GM20431 (cell line): Measurements from ENCODE around the gene BLVRA.

Experiments used
- in situ Hi-C: fragments of 300-500 bp; cut with MseI, MboI; formaldehyde crosslinking; loops from one replicate; pipeline ENCODE4 v1.15.0; 2020; ENCODE audit warnings: low sequenced_read_pairs; ENCODE audit not compliant: unreplicated experiment

BLVRA gene

DNA sequence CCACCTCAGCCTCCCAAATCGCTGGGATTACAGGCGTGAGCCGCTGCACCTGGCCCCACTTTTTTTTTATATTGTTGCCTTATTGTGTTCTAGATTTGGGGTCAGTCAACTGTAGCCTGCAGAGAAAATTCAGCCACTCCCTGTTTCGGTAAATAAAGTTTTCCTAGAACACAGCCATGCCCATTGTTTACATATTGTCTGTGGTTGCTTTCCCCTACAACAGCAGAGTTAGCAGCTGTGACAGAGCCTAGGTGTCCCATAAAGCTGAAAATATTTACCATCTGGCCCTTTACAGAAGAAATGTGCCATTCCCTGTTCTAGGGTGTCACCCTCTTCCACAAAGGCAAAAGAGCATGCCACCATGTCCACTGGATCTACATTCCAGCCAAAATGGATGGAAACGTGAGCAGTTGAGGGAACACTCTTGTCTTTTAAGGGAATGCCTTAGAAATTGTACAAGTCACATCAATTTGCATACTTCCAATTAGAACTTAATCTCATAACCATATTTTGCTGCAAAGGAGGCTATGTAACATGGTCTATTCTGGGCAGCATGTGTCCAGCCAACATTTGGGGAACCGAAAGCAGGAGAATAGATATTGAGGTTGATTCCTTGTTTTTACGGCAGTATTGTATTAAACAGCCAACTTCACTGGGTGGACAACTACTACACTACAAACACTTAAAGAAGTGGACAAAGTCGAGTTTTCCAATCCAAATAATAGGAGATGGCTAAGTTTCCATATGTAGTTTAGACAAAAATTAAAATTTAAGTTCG is 11.0 kb upstream of the BLVRA start:
- in situ Hi-C loops: no loop called here

GRCh38 chr7:43749383-43749940 is 9.0 kb upstream of the BLVRA start:
- in situ Hi-C loops: no loop called here

DNA sequence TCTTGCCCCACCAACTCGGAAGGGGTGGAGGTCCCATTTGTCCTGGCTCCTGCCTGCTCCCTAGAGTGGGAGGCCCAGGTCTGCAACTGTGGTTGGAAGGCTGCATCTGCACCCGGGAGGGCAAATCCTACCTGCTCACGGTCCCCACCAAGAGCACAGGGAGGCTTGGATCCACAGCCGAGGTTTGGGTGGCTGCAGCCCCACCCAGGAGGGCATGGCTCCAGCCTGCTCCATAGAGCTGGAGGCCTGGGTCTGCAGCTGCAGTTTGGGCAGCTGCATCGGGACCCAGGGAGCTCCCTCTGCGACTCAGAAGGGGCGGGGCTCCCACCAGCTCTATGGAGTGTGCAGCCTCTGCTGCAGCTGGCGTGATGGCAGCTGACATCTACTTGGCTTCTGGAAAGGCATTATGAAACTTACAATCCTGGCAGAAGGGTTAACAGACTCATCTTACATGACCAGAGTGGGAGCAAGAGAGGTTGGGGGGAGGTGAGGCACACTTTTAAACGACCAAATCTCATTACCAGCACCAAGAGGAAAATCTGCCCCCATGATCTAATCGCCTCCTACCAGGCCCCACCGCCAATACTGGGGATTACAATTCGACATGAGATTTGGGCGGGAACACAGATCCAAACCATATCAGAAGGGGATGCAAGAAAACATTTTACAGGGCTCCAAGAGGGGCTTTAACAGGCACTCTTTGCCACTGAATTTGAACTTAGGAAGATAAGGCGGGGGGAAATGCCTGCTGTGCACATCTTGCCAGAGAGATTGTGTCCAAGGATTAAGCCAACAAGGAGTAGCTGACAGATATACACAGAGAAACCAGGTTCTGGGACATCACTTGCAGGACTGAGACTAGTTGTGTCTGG is 8.2 kb upstream of the BLVRA start:
- in situ Hi-C loops: no loop called here

GRCh38 chr7:43752411-43752810 is 6.1 kb upstream of the BLVRA start:
- in situ Hi-C loops: no loop called here

GRCh38 chr7:43753271-43753810 is 5.1 kb upstream of the BLVRA start:
- in situ Hi-C loops: no loop called here

DNA sequence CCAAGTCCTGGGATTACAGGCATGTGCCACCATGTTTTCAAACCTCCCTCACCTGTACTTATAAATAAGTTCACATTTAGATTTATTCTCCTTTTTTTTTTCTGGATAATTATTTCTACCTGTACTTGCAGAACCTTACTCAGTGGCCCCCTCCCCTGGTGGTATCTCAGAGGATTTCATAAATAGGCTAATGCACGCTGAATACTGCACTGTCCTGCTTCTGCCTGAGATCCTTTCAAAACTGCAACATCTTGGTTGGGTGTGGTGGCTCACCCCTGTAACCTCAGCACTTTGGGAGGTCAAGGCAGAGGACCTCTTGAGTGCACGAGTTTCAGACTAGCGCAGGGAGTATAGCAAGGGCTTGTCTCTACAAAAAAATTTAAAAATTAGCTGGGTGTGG is 4.6 kb upstream of the BLVRA start:
- in situ Hi-C loops: no loop called here

DNA sequence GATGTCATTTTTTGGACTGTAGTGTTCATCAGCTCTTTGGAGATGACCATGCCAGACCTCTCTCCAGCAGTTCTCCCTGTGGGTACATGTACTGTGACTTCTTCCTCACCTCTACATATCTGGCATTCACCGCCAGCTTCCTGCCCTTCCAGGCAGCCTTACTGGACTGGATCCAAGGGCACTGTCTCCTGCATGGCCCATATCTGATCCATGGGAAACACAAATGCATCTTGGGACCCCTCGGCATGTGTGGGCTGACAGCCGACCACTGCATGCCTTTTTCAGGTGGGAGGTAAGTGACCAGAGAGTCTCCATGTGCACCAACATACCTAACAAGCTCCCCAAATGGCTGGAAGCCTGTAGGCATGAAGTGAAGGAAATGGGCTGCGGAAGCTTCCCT is 3.9 kb upstream of the BLVRA start:
- in situ Hi-C loops: no loop called here

GRCh38 chr7:43756368-43757072 is 2.0 kb upstream of the BLVRA start:
- in situ Hi-C loops: no loop called here

- in situ Hi-C loops: no loop called here
Measured at GRCh38 chr7:43757073-43757720, 1.3 kb upstream of the BLVRA start.

GRCh38 chr7:43758822-43759683 is 573 bp downstream of the BLVRA start:
- in situ Hi-C loops: no loop called here

DNA sequence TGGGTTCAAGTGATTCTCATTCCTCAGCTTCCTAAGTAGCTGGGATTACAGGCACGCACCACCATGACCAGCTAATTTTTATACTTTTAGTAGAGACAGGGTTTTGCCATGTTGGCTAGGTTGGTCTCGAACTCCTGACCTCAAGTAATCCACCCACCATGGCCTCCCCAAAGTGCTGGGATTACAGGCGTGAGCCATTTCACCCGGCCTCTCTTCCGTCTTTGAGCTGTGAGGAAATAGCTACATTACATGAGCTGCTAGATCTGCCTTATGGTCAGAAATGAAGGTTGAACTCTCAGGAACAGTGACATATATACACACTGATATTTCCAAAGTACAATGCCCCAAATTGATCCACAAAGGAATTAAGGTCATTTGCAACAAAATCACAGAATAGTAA is 2.4 kb downstream of the BLVRA start:
- in situ Hi-C loops: no loop called here

DNA sequence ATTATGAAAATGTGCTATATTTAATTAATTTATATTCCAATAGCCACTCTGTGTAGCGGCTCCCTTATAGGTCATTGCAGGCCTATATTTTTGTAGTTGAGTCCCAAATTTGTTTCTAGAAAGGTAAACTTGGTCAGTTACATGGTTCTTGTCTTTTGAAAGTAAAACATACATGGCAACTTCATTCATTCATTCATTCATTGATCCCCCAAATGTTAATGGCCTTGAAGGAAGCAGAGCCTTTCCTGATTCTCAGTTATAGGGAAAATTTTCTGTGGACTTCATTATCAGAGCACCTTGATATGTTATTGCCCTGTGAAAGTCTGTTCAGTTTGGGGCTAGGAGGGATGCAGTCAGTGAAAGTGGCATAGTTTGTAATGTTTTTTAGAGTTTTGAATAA is 2.9 kb downstream of the BLVRA start:
- in situ Hi-C loops: no loop called here

DNA sequence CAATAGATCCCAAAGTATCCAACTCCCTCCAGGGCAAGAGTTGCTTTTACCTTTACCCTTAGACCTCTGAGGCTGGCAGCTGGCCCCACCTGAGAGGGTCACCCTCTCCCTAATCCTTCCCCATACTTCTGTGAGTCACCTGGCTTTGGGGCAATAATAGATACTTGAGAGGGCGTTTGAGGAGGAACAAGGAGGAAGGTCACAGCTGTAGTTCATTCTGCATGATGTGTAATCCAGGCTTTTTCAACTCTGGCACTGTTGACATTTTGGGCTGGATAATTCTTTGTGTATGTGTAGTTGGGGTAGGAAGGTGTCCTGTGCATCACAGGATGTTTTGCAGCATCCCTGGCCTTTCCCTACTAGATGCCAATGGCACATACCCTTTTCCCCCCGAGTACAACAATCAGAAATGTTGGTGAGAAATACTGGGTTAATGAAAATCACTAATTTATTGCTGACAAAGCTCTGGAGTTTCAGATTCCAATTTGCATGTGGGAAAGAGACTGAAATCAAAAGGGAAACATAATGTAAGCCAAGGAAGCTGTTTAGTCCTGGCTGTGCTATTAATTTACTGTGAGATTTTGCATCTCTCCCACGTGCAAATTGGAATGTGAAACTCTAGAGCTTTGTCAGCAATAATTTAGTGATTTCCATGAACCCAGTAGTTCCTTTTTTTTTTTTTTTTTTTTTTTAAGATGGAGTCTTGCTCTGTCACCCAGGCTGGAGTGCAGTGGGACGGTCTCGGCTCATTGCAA is 3.6 kb downstream of the BLVRA start:
- in situ Hi-C loops: no loop called here

- in situ Hi-C loops: no loop called here
Measured at GRCh38 chr7:43763183-43763582, 4.7 kb downstream of the BLVRA start.

GRCh38 chr7:43764039-43764761 is 5.7 kb downstream of the BLVRA start:
- in situ Hi-C loops: no loop called here

DNA sequence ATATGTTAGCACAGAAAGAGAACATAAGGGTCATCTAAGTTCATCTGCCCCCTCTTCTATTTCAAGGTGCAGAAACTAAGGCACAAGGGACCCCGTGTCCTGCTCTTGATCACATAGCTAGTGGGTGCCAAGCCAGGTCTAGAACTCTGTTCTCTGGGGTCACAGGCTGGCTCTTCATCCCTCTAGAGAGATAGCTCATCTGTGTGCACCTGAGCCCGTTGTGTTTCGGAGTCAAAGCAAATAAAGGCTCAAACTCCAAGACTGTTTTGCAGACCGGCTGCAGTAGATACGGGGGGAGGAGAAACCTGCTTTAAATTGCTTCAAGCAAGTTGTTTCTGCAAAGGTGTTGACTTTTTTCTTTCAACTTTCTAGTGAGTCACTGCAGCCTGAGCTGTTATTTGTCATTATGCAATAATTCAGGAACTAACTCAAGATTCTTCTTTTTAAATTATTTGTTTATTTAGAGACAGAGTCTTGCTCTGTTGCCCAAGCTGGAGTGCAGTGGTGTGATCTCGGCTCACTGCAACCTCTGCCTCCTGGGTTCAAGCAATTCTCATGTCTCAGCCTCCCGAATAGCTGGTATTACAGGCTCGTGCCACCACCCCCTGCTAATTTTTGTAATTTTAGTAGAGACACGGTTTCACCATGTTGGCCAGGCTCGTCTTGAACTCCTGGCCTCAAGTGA is 6.5 kb downstream of the BLVRA start:
- in situ Hi-C loops: no loop called here

- in situ Hi-C loops: no loop called here
Measured at GRCh38 chr7:43766564-43766963, 8.1 kb downstream of the BLVRA start.
